GM23248 (cell line): Measurements from ENCODE around the gene MTCL3.

Source experiments
- DNase-seq: peaks from one replicate; pipeline ENCODE4 v3.0.0-alpha.2; 2015
- H2AFZ ChIP-seq: fragments of 200-600 bp; sonication (generic); 2 replicates; pipeline ENCODE4 v1.6.1; 2016; ENCODE audit warnings: antibody characterized with exemption
- H3F3A ChIP-seq: fragments of 200-600 bp; sonication (generic); 2 replicates; pipeline ENCODE4 v1.6.1; 2016; ENCODE audit warnings: mild to moderate bottlenecking, antibody characterized with exemption, mixed run types; ENCODE audit not compliant: insufficient read depth
- H3K27ac ChIP-seq: fragments of 200-600 bp; sonication (generic); 2 replicates; pipeline ENCODE4 v1.5.1; 2016; ENCODE audit warnings: mild to moderate bottlenecking
- H3K27me3 ChIP-seq: fragments of 200-600 bp; sonication (generic); replicated peaks from 2 replicates; pipeline ENCODE4 v1.6.1; 2016; ENCODE audit warnings: mild to moderate bottlenecking; ENCODE audit not compliant: insufficient read depth
- H3K36me3 ChIP-seq: fragments of 200-600 bp; sonication (generic); 2 replicates; pipeline ENCODE4 v1.6.1; 2016; ENCODE audit warnings: low read depth, mild to moderate bottlenecking
- H3K4me1 ChIP-seq: fragments of 200-600 bp; sonication (generic); 2 replicates; pipeline ENCODE4 v1.6.1; 2016; ENCODE audit warnings: mild to moderate bottlenecking; ENCODE audit not compliant: insufficient read depth
- H3K4me2 ChIP-seq: fragments of 200-600 bp; sonication (generic); one replicate; pipeline ENCODE4 v1.6.1; 2016; ENCODE audit warnings: mild to moderate bottlenecking; ENCODE audit not compliant: unreplicated experiment
- H3K4me3 ChIP-seq: fragments of 200-600 bp; sonication (generic); 2 replicates; pipeline ENCODE4 v1.5.1; 2016; ENCODE audit warnings: mild to moderate bottlenecking
- H3K79me2 ChIP-seq: fragments of 200-600 bp; sonication (generic); 2 replicates; pipeline ENCODE4 v1.6.1; 2016; ENCODE audit warnings: mild to moderate bottlenecking; ENCODE audit not compliant: insufficient read depth
- H3K9ac ChIP-seq: fragments of 200-600 bp; sonication (generic); 2 replicates; pipeline ENCODE4 v1.6.1; 2016; ENCODE audit warnings: mild to moderate bottlenecking
- H3K9me2 ChIP-seq: fragments of 200-600 bp; sonication (generic); 2 replicates; pipeline ENCODE4 v1.6.1; 2016; ENCODE audit warnings: mixed run types, mild to moderate bottlenecking, moderate library complexity; ENCODE audit not compliant: insufficient read depth
- H3K9me3 ChIP-seq: fragments of 200-600 bp; sonication (generic); one replicate; pipeline ENCODE4 v1.6.1; 2017; ENCODE audit warnings: low read depth
- H4K20me1 ChIP-seq: fragments of 200-600 bp; sonication (generic); 2 replicates; pipeline ENCODE4 v1.6.0; 2016; ENCODE audit not compliant: insufficient read depth
- EZH2 ChIP-seq: fragments of 200-600 bp; sonication (generic); IDR thresholded peaks from 2 replicates; pipeline ENCODE4 v1.6.1; 2018; ENCODE audit warnings: antibody characterized with exemption, mild to moderate bottlenecking; ENCODE audit not compliant: insufficient read depth, poor library complexity, severe bottlenecking
- EZH2phosphoT487 ChIP-seq: fragments of 200-600 bp; sonication (generic); IDR thresholded peaks from 2 replicates; pipeline ENCODE4 v1.6.1; 2018; ENCODE audit warnings: antibody characterized with exemption, moderate library complexity, mild to moderate bottlenecking, low read depth; ENCODE audit not compliant: insufficient read depth
- WGBS, 2 experiments: methylation state at CpG; one replicate each; pipeline ENCODE4 v1.1.6; 2015 to 2017; ENCODE audit warnings: low lambda C conversion rate in 2 of 2, low coverage in 1 of 2; ENCODE audit errors: missing lambda C conversion rate in 2 of 2; 5-methylcytosine and 5-hydroxymethylcytosine counted together
- in situ Hi-C: fragments of 300-500 bp; cut with MboI; formaldehyde crosslinking; loops from 2 replicates; pipeline ENCODE4 v1.15.0; 2020

Gene MTCL3

GRCh38 chr6:127463056-127463455, 56.1 kb downstream of the MTCL3 start:
- Histone ChIP-seq H3K36me3 (no peaks in the 10 kb centered on the region), H4K20me1 (no peaks in the 10 kb centered on the region), H3K27ac (peak overlapping the region; percentile 79), H3K4me3 (no peak overlapping the region), H3K9me2 (no peaks in the 10 kb centered on the region), H3F3A (peaks cover 41% of the 10 kb centered on the region), H3K9me3 (no peaks in the 10 kb centered on the region), H3K4me1 (peaks cover 34% of the 10 kb centered on the region), H3K9ac (peak overlapping the region; percentile 39; the same call in 1 of the 2 replicates), H3K4me2 (peak overlapping the region; percentile 6), H3K79me2 (no peaks in the 10 kb centered on the region), H2AFZ (0 out of 2 replicates have a peak overlapping the region, but pooled peaks have one; percentile 7), H3K27me3 (no peaks in the 10 kb centered on the region)
- 33 to 38% methylated on average over 5 of the region's 5 CpGs for WGBS, 2 experiments
- in situ Hi-C loops = loop anchor here (5.0 kb wide), 1 partner anchor 74 kb away; no protein-coding TSS in a partner anchor
- TF ChIP-seq EZH2 (no peak), EZH2phosphoT487 (no peak)
- peak; percentile 42 for DNase-seq

- 63 to 69% methylated on average over 2 of the region's 2 CpGs for WGBS, 2 experiments
- peak overlapping the region; percentile 79; the same call in 1 of the 2 replicates for H3K27ac ChIP-seq
- H3K9ac ChIP-seq = no peak overlapping the region
- H3K4me1 ChIP-seq = peaks cover 40% of the 10 kb centered on the region
- no peak for TF ChIP-seq EZH2
- TF ChIP-seq EZH2phosphoT487 = no peak
- no peaks in the 10 kb centered on the region for H3K9me3 ChIP-seq
- H3K4me3 ChIP-seq = no peak overlapping the region
- H4K20me1 ChIP-seq = no peaks in the 10 kb centered on the region
- H3K9me2 ChIP-seq = no peaks in the 10 kb centered on the region
- no peak overlapping the region for H3K4me2 ChIP-seq
- no peaks in the 10 kb centered on the region for H3K27me3 ChIP-seq
- DNase-seq = peak; percentile 18
- H3K36me3 ChIP-seq = no peaks in the 10 kb centered on the region
- H2AFZ ChIP-seq = no peak overlapping the region
- peaks cover 48% of the 10 kb centered on the region for H3F3A ChIP-seq
- no peaks in the 10 kb centered on the region for H3K79me2 ChIP-seq
- in situ Hi-C loops = loop anchor here (5.0 kb wide), 1 partner anchor 75 kb away; no protein-coding TSS in a partner anchor
Observed at GRCh38 chr6:127462376-127462775, 56.8 kb downstream of the MTCL3 start.

- in situ Hi-C loops = loop anchor here (5.0 kb wide), 1 partner anchor 77 kb away; no protein-coding TSS in a partner anchor
- 92 to 96% methylated on average over 1 of the region's 1 CpG for WGBS, 2 experiments
- no peak overlapping the region for H2AFZ ChIP-seq
Observed at GRCh38 chr6:127460465-127460864, 58.7 kb downstream of the MTCL3 start.

DNA sequence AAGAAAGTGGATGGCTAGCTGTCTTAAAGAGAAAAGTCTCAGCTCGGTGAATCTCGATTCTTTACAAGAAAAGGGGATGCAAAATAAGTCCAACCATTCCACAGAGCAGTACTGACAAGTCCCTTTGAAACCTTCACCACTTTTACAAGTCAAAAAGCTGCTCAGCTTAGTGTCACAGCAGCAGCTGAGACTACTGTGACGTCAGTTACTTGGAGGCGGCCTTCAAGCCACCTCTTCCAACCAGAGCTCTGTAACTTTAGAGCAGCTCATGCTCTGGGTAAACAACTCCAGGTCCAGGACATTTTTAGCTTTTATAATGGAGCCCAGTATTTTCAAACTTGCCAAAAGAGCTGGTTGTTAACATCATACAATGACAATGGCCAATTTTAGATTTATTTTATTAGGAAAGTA, 59.9 kb downstream of the MTCL3 start, which contains the start of gene KIAA0408:
Gene KIAA0408 (minus strand): TSS at position 159 of the 411 bp plus-strand sequence. CDS start 5,408 bp downstream, outside the sequence.
- peak within 1 kb of the TSS; percentile 32 for H3K4me3 ChIP-seq
- peak within 1 kb of the TSS; percentile 64 for H2AFZ ChIP-seq
- H4K20me1 ChIP-seq = no peaks in the 10 kb centered on the region
- 5 to 6% methylated on average over 4 of the region's 4 CpGs for WGBS, 2 experiments
- DNase-seq = peak; percentile 67
- no peaks in the 10 kb centered on the region for H3K27me3 ChIP-seq
- peak within 1 kb of the TSS; percentile 57 for H3K9ac ChIP-seq
- peak within 1 kb of the TSS; percentile 67 for H3K27ac ChIP-seq
- H3K9me2 ChIP-seq = no peaks in the 10 kb centered on the region
- H3F3A ChIP-seq = peaks cover 35% of the 10 kb centered on the region
- H3K4me1 ChIP-seq = peaks cover 35% of the 10 kb centered on the region
- in situ Hi-C loops = no loop called here
- H3K79me2 ChIP-seq = no peaks in the 10 kb centered on the region
- TF ChIP-seq EZH2phosphoT487 (no peak), EZH2 (no peak)
- no peaks in the 10 kb centered on the region for H3K36me3 ChIP-seq
- peak within 1 kb of the TSS; percentile 70 for H3K4me2 ChIP-seq
- no peaks in the 10 kb centered on the region for H3K9me3 ChIP-seq

More at GRCh38 chr6:127460465-127460864, 58.7 kb downstream of the MTCL3 start:
- Histone ChIP-seq H3K27me3 (no peaks in the 10 kb centered on the region), H3K9me2 (no peaks in the 10 kb centered on the region), H3K4me2 (no peak overlapping the region), H3K27ac (no peak overlapping the region), H3K36me3 (no peaks in the 10 kb centered on the region), H3K9me3 (no peaks in the 10 kb centered on the region), H3K79me2 (no peaks in the 10 kb centered on the region), H3K4me3 (no peak overlapping the region), H4K20me1 (no peaks in the 10 kb centered on the region), H3F3A (peaks cover 48% of the 10 kb centered on the region), H3K4me1 (peaks cover 47% of the 10 kb centered on the region), H3K9ac (no peak overlapping the region)
- no peak for DNase-seq
- TF ChIP-seq EZH2 (no peak), EZH2phosphoT487 (no peak)

DNA sequence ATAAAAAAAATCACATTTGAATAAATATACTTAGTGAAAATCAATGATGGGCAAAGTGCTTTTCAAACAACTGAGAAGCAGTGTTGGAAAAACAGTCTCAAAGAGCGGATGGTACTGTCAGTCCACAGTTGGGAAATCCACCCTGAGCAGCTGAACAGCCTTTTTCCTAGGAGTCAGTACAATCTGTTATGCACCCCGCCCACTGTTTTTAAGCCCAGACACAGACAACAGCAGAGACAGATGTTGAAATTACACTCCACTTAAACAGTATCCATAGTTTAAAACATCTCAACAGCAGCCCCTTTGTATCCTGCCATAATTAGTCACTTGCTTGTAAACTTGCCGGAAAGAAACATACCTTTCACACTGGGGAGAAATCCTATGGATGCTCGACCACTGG, 60.3 kb downstream of the MTCL3 start:
- Histone ChIP-seq H2AFZ (peak overlapping the region; percentile 64), H3K9me3 (no peaks in the 10 kb centered on the region), H3K4me2 (peak overlapping the region; percentile 70), H3F3A (peaks cover 31% of the 10 kb centered on the region), H4K20me1 (no peaks in the 10 kb centered on the region), H3K9ac (peak overlapping the region; percentile 57), H3K4me3 (peak overlapping the region; percentile 32), H3K36me3 (no peaks in the 10 kb centered on the region), H3K4me1 (peaks cover 32% of the 10 kb centered on the region), H3K9me2 (no peaks in the 10 kb centered on the region), H3K27ac (peak overlapping the region; percentile 67), H3K79me2 (no peaks in the 10 kb centered on the region), H3K27me3 (no peaks in the 10 kb centered on the region)
- DNase-seq = peak; percentile 86
- 8 to 12% methylated on average over 4 of the region's 4 CpGs for WGBS, 2 experiments
- no peak for TF ChIP-seq EZH2phosphoT487
- no peak for TF ChIP-seq EZH2
- in situ Hi-C loops = no loop called here
